Mammary epithelial cell (primary cell): Measurements from ENCODE around the gene RWDD2A.

ENCODE experiments used
- CTCF ChIP-seq, 2 donors: IDR thresholded peaks in 1 of 2; conservative IDR thresholded peaks in 1 of 2; 2 replicates each; pipeline ENCODE4 v1.5.1; 2011 to 2012; ENCODE audit warnings: inconsistent platforms in 2 of 2, low read length in 2 of 2, mild to moderate bottlenecking in 2 of 2, control low read depth in 1 of 2, low read depth in 1 of 2; ENCODE audit not compliant: insufficient read depth in 1 of 2; ENCODE audit errors: extremely low read depth in 1 of 2
- EZH2 ChIP-seq: IDR thresholded peaks from 2 replicates; pipeline ENCODE4 v1.6.1; 2012; ENCODE audit warnings: low read length, inconsistent platforms, borderline replicate concordance

- TF ChIP-seq CTCF (conservative IDR thresholded peaks at IDR 0.05 in 1 of 2, IDR thresholded peaks at IDR 0.05 in 1 of 2; ENCODE audit: extremely low read depth in 1 of 2, insufficient read depth in 1 of 2, low read depth in 1 of 2, low read length in 2 of 2) (no peak), EZH2 (no peak)
These were observed 33.0 kb upstream of the RWDD2A start for GRCh38 chr6:83160167-83160566.
